Psoas muscle (tissue), 8 donors: Measurements from ENCODE around the gene NELFB. TPM values are rescaled to one million over a fixed set of nuclear protein-coding genes. Genes with fewer than 3 reads are reported as not detected.
A peak's percentile ranks its signal among the peaks of the same experiment; 100 is the strongest.

Experiments used
- ATAC-seq, 4 donors: fragments of 200-7000 bp; cut with Tn5 transposase; one replicate each; pipeline ENCODE4 v1.9.1; 2020; ENCODE audit warnings: moderate library complexity in 3 of 4, mild to moderate bottlenecking in 2 of 4
- DNase-seq, 2 donors: peaks; one replicate each; pipeline ENCODE4 v3.0.0-alpha.2; 2020
- H3K27ac ChIP-seq: fragments of 200-600 bp; one replicate; pipeline ENCODE4 v1.8.0; 2022
- H3K27me3 ChIP-seq, 3 donors: fragments of 200-600 bp in 1 of 3; one replicate each; pipeline versions ENCODE4 v1.6.1 to v1.8.0; 2013 to 2022; ENCODE audit warnings: low read length in 2 of 3, mild to moderate bottlenecking in 2 of 3, moderate library complexity in 1 of 3; ENCODE audit not compliant: insufficient read depth in 3 of 3
- H3K36me3 ChIP-seq, 2 donors: fragments of 200-600 bp in 1 of 2; one replicate each; pipeline versions ENCODE4 v1.6.1 to v1.8.0; 2013 to 2022; ENCODE audit warnings: low read depth in 1 of 2, mild to moderate bottlenecking in 1 of 2, moderate library complexity in 1 of 2; ENCODE audit not compliant: insufficient read depth in 1 of 2
- H3K4me1 ChIP-seq: fragments of 200-600 bp; one replicate; pipeline ENCODE4 v1.8.0; 2022
- H3K4me3 ChIP-seq: fragments of 200-600 bp; one replicate; pipeline ENCODE4 v1.8.0; 2022; ENCODE audit warnings: mild to moderate bottlenecking
- H3K9me3 ChIP-seq: fragments of 200-600 bp; one replicate; pipeline ENCODE4 v1.8.0; 2022
- CTCF ChIP-seq: fragments of 200-600 bp; IDR thresholded peaks from one replicate; pipeline ENCODE4 v1.8.0; 2022; ENCODE audit warnings: antibody characterized with exemption
- WGBS, 3 donors: extraction: QIAGEN DNeasy Blood & Tissue Kit; methylation state at CpG; one replicate each; pipeline versions ENCODE4 v1.1.6 to v1.1.7; 2013; 5-methylcytosine and 5-hydroxymethylcytosine counted together
- intact Hi-C, 2 donors: fragments of 100-400 bp; cut with DNase I; formaldehyde crosslinking; loops; one replicate each; pipeline versions ENCODE4 v1.11.0 to v1.14.2; 2022
- polyA plus RNA-seq, 3 donors: library from polyadenylated mRNA; stranded (reverse); fragments of 200-250 nt; gene quantifications; one replicate each; pipeline ENCODE4 v1.2.3, GENCODE V29; 2013
- total RNA-seq, 4 donors: library from RNA; stranded (reverse); fragmentation: NEBNext Ultra II Directional in 2 of 4; extraction: Animal tissue kit (Norgen Biotek cat#: 25700) in 2 of 4; gene quantifications; one replicate each; pipeline versions ENCODE4 v1.2.1 to v1.2.4, GENCODE V29; 2021 to 2023
- donor health status: healthy with polysubstance abuse.
- donor health status: DM: no; HTN: no; CAD: no; lungs with moderate emphysema.
- donor health status: Bipolar disorder and iron deficiency.
- donor health status: healthy.
- donor health status: DM: yes; HTN: yes; CAD: no.
- donor health status: DM: no; HTN: no; CAD: no.
- donor health status: DM: no; HTN: no; CAD: no.
- donor health status: DM: yes; HTN: yes; CAD: no.

NELFB gene
- total and polyA plus RNA-seq, 7 donors, result 39.1 to 74.3 (median 43.8) TPM

- TF ChIP-seq CTCF, result no peak
- Histone ChIP-seq H3K36me3 (no peaks in the 10 kb centered on the region), H3K27ac (no peak overlapping the region), H3K4me1 (no peaks in the 10 kb centered on the region), H3K9me3 (no peaks in the 10 kb centered on the region), H3K27me3 (peaks cover 0 to 27% (median 15%) of the 10 kb centered on the region in 3 donors), H3K4me3 (no peak overlapping the region)
- intact Hi-C loops, result no loop called here
- DNase-seq, result no peak
- 55 to 74% (median 57%) methylated on average over 22 to 28 of the region's 28 CpGs for WGBS, 3 donors
- no peak for ATAC-seq
These were observed 57.1 kb downstream of the NELFB start for GRCh38 chr9:137311986-137312851.

- no peaks in the 10 kb centered on the region for H3K4me1 ChIP-seq
- no peak for TF ChIP-seq CTCF
- intact Hi-C loops, result no loop called here
- peaks cover 0 to 29% (median 15%) of the 10 kb centered on the region in 3 donors for H3K27me3 ChIP-seq
- 84 to 95% (median 90%) methylated on average over 5 to 6 of the region's 6 CpGs for WGBS, 3 donors
- DNase-seq, result no peak
- no peaks in the 10 kb centered on the region for H3K9me3 ChIP-seq
- no peak overlapping the region for H3K27ac ChIP-seq
- H3K36me3 ChIP-seq, result no peaks in the 10 kb centered on the region
- ATAC-seq, result no peak
- H3K4me3 ChIP-seq, result no peak overlapping the region
These were observed 57.8 kb downstream of the NELFB start for GRCh38 chr9:137312852-137313325.

- H3K27ac ChIP-seq, result no peak overlapping the region
- H3K4me1 ChIP-seq, result no peaks in the 10 kb centered on the region
- intact Hi-C loops, result no loop called here
- ATAC-seq (no peak), DNase-seq (peak in 1 of 2 donors; percentile 44)
- no peaks in the 10 kb centered on the region for H3K9me3 ChIP-seq
- TF ChIP-seq CTCF, result no peak
- no peak overlapping the region for H3K4me3 ChIP-seq
- WGBS, 3 donors, result 75 to 83% (median 82%) methylated on average over 8 to 9 of the region's 9 CpGs
- H3K27me3 ChIP-seq, result peaks cover 0 to 31% (median 15%) of the 10 kb centered on the region in 3 donors
- no peaks in the 10 kb centered on the region for H3K36me3 ChIP-seq
These were observed 58.3 kb downstream of the NELFB start for GRCh38 chr9:137313326-137313936.

GRCh38 chr9:137313956-137314560, 58.9 kb downstream of the NELFB start:
- Histone ChIP-seq H3K36me3 (no peaks in the 10 kb centered on the region), H3K4me3 (no peak overlapping the region), H3K4me1 (peaks cover 5% of the 10 kb centered on the region), H3K27me3 (peaks cover 0 to 31% (median 15%) of the 10 kb centered on the region in 3 donors), H3K9me3 (no peaks in the 10 kb centered on the region), H3K27ac (no peak overlapping the region)
- peak in 1 of 2 donors; percentile 47 for DNase-seq
- ATAC-seq, result no peak
- intact Hi-C loops, result no loop called here
- 71 to 85% (median 84%) methylated on average over 20 to 24 of the region's 24 CpGs for WGBS, 3 donors
- no peak for TF ChIP-seq CTCF
